A549 treated with dexamethasone at 1 μM for 4 hours (cell line): ENCODE results near the gene CEP295NL. TPM values are rescaled to one million over a fixed set of nuclear protein-coding genes. Genes with fewer than 3 reads are reported as not detected.

Experiments
- total RNA-seq: library from RNA; stranded (reverse); fragments of 200-300 nt; extraction: Qiagen RNA extraction; gene quantifications from 5 replicates; pipeline ENCODE4 v1.2.3, GENCODE V29; 2022

Gene CEP295NL, protein sequence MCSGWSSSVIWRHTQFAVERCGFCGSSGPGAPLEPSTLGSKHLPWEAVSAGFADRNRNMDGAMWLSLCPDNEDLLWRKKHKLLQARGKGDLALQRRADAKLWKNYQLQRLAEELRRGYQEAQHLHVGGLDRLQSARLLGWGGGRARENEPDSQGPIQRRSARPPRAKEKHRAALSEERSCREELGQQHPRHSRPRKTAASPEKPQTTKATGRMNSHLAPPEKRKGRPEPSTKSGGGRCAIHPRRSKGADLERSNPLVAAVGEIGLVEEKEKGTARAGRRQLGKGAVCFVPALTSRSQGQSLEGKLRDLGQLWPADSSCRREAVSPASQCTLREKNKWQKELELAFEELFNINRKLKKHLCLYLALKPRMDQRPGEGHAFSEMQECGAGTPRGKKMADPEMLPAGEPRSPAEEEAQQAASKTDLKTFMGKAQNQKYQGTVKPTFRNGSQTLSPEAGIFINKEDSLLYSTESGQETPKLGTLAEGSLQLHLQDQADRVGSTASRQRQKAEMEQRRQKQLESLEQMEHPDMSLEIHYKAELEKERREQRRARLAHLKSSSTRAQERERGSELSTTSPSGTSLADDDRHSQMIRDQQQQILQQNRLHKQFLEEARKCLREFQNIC
- total RNA-seq = 0.34 to 0.54 TPM (median 0.40 TPM) in 5 replicates

DNA sequence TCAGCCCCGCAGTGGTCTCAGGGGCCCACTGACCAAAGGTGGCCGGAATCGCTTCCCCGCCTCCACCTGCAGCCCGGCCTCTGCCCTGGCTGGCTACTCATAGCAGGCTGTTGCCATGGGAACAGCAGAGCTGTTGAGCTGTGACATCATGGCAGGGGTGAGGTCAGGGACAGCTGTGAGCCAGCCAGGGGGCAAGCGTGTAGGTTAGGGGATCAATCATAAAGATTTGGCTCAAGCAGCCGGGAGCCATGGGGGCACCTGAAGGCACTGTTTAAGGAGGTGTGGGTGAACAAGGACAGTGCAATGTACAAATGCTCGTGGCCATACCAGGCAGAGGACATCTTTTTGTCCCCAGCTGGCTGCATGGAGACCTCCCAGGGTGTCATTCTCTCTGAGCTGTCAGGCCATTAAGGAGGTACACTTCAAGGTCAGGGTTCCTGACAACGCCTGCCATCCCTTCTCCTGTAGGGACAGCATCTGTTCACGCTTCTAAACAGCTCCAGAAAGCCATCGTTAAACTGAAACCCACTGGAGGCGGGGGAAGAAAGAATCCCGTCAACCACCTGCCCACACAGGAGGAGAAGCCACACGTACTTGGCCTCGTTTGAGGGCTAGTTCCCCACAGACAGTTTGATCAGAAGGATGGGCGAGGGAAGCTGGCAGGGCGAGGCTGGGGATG lies at the start of gene CEP295NL:
Gene CEP295NL, minus strand, starts transcription at position 101 of the 679 bp plus-strand sequence. CDS start 1,373 bp downstream, outside the sequence.

GRCh38 chr17:78925234-78925633 lies 22.2 kb upstream of the CEP295NL start, which contains the start of gene TIMP2:
TSS of gene TIMP2 (minus strand) at chr17:78925387. CDS start at chr17:78925088, 299 bp downstream.

GRCh38 chr17:78840780-78841611 lies 62.0 kb downstream of the CEP295NL start, which contains the start of gene USP36:
TSS of gene USP36 (minus strand) at chr17:78840814. CDS start at chr17:78836363, 4,451 bp downstream.

Other genes with a start within 250 kb of the CEP295NL start
- gene CYTH1, start 120.9 kb downstream of the CEP295NL start, total RNA-seq = 59.6 to 75.1 TPM (median 66.4 TPM) in 5 replicates
- gene USP36, start 62.4 kb downstream of the CEP295NL start, total RNA-seq = 46.3 to 62.8 TPM (median 56.6 TPM) in 5 replicates
- 188 to 255 TPM (median 232 TPM) in 5 replicates for gene TIMP2, start 22.2 kb upstream of the CEP295NL start, total RNA-seq
- gene LGALS3BP, start 76.7 kb upstream of the CEP295NL start, total RNA-seq = 68.1 to 82.0 TPM (median 76.3 TPM) in 5 replicates
- 71.2 to 86.0 TPM (median 83.6 TPM) in 5 replicates for gene CANT1, start 106.6 kb upstream of the CEP295NL start, total RNA-seq
- 55.7 to 66.1 TPM (median 59.8 TPM) in 5 replicates for gene C1QTNF1, start 121.0 kb upstream of the CEP295NL start, total RNA-seq
- 7.8 to 18.8 TPM (median 14.8 TPM) in 5 replicates for gene ENGASE, start 171.6 kb upstream of the CEP295NL start, total RNA-seq